Smooth muscle cell of the brain vasculature (primary cell): ENCODE results near the gene SCUBE3.

Experiments used
- DNase-seq: peaks from one replicate; pipeline ENCODE4 v3.0.0-alpha.2; 2012; ENCODE audit warnings: low read depth, low spot score

SCUBE3 gene

DNA sequence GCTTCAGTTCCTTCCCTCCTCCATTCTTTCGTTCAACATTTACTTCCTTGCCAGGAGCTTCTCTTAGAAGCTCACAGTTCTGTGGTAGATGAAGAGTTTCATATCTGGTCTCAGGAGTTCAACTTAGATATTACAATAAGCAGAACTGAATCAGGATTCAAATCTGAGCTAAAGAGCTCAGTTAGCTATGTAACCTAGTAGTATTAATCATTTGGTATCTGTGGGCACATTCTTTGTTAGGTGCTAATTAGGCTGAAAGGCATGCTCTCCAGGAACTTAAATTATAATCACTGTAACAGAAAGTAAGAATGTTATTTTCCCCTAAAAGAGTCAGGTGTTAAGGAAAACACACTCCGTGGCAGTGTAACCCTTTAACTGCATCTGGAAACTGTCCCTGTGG, 54.1 kb downstream of the SCUBE3 start:
- DNase-seq = no peak

GRCh38 chr6:35272005-35272404, 58.2 kb downstream of the SCUBE3 start:
- DNase-seq = no peak

GRCh38 chr6:35273822-35274559, 60.2 kb downstream of the SCUBE3 start:
- no peak for DNase-seq

GRCh38 chr6:35275744-35276260, 62.0 kb downstream of the SCUBE3 start:
- DNase-seq = no peak

DNA sequence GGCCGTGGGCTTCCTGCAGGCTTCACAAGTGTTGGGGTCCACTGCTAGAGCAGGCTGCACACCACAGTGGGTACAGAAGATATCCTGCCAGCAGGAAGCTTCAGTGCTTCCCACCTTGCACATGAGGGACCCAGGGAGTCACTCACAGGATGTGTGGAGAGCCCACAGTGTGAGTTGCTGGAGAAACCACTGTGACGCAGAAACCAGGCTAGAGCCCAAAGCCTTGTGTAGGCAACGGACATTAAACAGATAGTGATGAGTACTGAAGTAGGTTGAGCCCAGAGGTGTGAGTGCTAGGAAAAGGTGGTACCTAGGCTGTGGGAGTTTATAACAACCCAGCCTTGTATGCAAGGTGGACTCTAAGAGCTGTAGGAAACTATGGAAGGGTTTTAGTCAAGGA, 65.0 kb downstream of the SCUBE3 start:
- no peak for DNase-seq

DNA sequence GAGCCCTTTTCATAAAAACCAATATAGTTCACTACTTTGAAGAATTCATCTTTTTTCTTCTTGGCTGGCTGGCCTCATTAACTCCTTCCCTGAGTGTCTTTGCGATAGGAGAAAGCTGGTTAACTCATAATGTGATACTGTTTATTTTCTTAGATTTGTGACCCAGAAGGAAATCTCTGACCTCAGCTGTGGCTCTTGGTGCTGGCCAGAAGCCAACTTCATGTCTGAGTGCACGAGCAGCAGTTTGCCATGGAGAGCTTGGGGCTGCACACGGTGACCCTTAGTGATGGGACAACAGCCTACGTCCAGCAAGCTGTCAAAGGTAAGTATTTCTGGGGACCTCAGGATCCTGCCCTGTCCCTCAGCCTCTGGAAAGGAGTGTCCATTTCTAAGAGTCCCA, 67.1 kb downstream of the SCUBE3 start:
- DNase-seq = no peak

DNA sequence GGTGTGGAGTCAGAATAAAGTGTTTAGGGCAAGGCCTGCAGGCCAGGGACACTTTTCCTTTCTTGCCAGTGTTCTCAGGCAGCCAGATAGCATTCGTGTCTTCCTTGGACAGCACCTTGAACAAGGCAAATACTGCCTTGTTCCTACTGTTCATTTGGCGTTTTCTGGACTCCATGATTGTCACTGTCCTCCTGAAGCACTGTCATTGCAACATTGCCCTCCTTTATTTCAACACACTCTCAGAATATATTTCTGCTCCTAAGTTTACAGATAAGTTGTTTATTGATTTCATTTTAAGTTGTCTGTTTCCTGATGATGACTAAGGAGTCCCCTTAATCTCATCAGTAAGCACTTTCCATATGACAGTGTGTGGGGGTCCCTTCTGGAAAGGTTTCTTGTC, 68.7 kb downstream of the SCUBE3 start:
- no peak for DNase-seq

- DNase-seq = no peak
Measured at GRCh38 chr6:35283361-35283760, 69.6 kb downstream of the SCUBE3 start.

DNA sequence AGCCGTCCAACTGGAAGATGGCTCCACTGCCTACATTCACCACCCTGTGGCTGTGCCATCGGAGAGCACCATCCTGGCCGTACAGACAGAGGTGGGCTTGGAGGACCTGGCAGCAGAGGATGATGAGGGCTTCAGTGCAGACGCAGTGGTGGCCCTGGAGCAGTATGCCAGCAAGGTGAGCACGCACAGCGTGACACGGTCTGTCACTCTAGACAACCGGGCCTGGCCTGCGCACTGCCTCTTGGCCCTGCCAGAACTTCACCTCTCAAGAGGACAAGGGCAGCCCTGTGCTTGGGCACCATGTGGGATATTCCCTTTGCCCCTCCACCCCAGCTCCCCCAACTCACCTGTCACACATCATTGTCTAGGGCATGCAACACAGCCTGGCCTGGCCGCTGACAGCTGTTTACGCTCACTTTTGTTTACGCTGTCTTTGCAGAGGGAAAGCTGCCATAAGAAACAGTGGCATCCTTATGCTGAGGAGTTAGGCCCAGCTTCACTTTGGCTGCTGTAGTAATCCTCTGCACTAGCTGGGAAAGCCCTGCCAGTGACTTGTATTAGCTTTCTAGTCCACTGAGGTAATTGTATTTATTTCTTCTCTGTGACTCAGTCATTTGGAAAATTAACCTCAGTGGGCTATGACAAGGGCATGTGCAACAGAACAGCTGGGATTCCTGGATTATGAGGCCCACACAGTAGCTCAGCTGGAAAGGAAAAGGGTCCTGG, 74.1 kb downstream of the SCUBE3 start:
- DNase-seq = no peak

DNA sequence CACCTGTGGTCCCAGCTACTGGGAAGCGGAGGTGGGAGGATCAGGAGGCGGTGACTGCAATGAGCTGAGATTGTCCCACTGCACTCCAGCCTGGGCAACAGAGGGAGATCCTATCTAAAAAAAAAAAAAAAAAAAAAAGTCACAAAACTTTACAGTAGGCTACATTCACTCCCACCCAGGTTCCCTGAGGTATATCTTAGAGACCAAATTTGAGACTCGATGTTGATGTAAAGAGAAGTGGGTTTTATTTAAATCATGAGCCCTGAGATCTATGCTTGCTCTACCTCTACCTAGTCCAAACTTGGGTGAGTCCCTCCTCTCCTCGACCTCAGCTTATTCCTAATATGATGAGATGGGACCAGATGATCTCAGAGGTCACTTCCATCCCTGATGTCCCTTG, 75.1 kb downstream of the SCUBE3 start:
- no peak for DNase-seq

- DNase-seq = no peak
Measured at GRCh38 chr6:35291491-35291890, 77.7 kb downstream of the SCUBE3 start.

DNA sequence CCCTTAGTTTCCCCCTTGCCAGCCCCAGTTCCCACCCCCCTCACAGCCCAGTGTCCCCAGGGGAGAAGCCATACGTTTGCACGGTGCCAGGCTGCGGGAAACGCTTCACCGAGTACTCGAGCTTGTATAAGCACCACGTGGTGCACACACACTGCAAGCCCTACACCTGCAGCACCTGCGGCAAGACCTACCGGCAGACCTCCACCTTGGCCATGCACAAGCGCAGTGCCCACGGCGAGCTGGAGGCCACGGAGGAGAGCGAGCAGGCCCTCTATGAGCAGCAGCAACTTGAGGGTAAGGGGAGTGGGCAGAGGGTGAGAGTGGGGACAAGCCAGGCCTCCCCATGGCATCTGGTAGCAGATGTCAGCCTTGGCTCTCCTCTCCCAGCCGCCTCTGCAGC, 78.7 kb downstream of the SCUBE3 start:
- no peak for DNase-seq

DNA sequence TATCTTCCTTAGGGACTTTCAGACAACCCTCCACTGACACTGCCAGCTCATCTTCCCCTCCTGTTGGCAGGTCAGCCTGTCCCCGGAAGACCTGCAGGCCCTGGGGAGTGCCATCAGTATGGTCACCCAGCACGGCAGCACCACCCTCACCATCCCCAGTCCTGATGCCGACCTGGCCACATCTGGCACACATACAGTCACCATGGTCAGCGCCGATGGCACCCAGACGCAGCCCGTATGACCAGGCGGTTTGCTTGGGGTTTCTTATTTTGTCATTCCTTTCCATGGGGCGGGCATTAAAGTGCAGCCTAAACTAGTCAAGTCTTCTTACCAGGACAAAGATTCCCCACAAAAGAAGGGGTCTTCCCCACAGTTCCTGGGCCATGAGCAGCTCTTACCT, 79.9 kb downstream of the SCUBE3 start:
- no peak for DNase-seq

DNA sequence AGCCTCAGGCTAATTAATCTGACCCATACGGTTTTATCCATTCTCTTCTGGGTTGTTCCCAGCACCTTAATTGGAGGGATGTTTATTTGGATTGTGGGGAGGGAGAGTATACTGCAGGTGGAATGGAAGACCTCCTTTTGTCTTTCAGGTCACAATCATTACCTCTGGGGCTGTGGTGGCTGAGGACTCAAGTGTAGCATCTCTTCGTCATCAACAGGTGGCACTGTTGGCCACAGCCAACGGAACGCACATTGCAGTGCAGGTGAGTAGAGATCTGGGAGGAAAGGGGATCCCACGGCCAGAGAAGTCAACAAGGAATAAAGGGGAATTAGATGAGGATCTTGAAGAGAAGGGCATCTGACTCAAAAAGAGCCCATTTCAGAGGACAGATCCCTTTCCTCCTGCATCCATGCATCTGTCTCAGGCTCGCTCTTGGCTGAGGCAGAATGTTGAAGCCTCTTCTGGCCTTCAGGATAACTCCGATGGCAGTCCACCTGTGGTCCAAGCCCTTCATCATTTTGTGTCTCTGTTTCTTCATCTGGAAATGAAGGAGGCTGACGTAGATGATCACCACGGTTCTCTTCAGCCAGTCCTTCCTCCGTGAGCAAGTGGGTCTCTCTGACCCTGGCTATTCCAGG, 80.7 kb downstream of the SCUBE3 start:
- no peak for DNase-seq

DNA sequence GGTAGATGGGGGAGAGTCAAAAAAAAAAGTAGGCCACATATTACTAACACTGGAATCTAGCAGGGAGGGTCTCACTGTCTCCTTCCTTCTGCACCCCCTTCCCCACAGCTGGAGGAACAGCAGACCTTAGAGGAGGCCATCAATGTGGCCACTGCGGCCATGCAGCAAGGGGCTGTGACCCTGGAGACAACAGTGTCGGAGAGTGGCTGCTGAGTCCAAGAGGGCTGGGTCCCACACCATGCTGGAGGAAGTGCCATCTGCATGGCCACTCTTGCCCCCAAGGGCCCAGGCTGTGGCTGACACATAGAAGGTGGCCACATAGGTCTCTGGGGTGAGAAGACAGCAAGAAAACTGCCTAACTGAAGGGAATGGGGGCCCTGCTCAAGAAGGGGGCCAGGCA, 81.3 kb downstream of the SCUBE3 start:
- DNase-seq = no peak

- DNase-seq = no peak
Measured at GRCh38 chr6:35295521-35296315, 82.0 kb downstream of the SCUBE3 start.

DNA sequence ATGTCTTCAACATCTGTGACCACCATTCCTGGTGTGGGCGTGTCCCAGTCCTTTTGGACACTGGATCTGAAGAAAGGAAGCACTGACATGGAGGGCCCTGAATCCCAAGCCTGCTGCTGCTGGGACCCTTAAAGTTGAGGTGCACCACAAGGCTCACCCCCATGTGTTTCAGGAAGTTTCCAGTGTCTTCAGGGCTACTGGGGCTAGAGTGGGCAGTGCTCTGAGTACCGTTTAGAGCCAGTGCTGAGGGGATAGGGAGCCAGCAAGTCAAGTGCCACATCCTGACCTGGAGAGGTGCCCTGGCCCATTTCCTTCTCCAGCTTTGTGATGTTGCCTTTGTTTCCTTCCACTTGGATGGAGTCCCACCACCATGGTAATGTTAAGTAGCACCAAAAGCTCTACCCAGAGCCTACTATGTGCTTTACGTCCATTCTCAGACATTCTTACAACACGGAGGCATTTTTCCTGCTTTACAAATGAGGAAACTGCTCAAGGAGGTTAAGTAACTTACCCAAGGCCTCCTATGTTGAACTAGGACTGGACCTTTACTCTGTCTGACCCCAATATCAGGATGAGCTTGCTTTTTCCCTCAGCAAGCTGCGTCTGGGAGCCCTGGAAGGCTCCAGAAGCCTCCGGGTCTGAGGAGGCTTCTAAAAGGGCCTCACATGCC, 83.3 kb downstream of the SCUBE3 start:
- no peak for DNase-seq

GRCh38 chr6:35297601-35298481, 84.1 kb downstream of the SCUBE3 start, which contains the start of gene DEF6:
DEF6 (plus strand) TSS chr6:35297818; CDS start chr6:35297857, 39 bp downstream.
- DNase-seq = peak; percentile 51

DNA sequence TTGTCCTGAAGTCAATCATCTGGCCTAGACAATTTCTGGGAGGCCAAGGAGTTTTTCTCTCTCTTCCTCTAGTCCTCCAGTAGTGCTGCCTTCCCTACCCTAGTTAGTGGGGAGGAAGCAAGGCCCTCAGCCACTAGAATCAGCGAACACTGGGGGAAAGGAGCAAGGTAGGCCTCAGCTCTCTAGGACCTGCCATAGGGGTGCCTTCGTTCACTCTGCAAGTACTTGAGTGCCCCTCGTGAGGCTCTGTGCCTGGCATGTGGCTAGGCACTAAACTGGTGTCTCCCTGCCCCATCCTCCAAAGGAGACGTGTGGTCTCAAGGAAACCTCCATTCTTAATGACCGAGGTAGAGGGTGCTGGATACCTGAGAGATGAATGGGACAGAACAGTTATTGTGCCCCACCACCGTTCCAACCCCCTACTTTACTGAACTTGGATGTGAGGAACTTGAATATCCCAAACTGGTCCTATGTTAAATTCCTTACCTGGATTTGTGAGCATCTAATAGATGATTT, 84.9 kb downstream of the SCUBE3 start:
- DNase-seq = no peak

GRCh38 chr6:35299674-35300073, 85.9 kb downstream of the SCUBE3 start:
- no peak for DNase-seq
